ENCODE measurements around the gene MS4A18. TPM values are rescaled to one million over a fixed set of nuclear protein-coding genes. Genes with fewer than 3 reads are reported as not detected.

The MS4A18 gene
- total RNA-seq, 1 experiment from 2014 or later: not detected

DNA sequence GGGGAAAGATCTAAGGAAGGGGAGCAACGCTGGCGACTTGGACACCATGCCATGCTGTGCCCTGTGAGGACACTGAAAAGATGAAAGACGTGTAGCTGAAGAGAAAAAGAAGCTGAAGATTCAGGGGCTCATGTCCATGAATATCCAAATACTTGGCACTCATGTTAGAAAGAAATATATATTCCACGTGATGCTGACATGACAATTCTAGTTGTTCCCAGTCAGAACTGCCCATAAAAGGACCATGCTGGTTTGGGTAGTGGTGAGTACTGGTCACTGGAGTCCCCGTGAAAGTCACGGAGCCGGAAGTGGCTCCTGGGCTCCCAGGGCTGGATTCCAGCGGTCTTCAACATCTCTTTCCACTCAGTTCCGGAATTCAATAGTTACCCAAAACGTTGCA, 42.0 kb downstream of the MS4A18 start:
- no peak for DNase-seq (ENCODE audit: low read depth, low spot score)
- RAD21 ChIA-PET (ENCODE audit: low non-redundant PET in 1 of 2, low total read pairs in 2 of 2, uncharacterized antibody in 2 of 2, unreplicated experiment in 2 of 2): no interaction called here
- CTCF ChIA-PET: interaction anchor here (1.1 kb wide), 1 partner anchor 9 kb away, joined by 4 read pairs; no protein-coding TSS in a partner anchor

DNA sequence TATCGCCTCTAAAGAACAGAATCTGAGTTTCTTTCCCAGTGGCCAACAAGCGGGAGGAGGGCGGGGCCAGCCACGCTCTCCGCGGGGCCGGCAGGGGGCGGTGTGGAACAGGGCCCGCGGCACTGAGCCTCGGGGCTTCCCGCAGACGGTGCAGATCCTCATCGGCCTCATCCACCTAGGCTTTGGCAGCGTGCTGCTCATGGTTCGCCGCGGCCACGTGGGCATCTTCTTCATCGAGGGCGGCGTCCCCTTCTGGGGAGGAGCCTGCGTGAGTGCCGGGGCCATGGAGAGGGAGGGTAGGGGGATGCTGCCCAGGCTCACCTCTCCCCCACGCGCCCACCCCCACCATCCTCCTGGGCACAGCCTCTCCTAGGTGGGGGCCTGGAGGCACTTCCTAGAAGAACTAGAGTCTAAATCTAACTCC, 42.9 kb downstream of the MS4A18 start:
- ChIA-PET RAD21 (ENCODE audit: low non-redundant PET in 1 of 2, low total read pairs in 2 of 2, uncharacterized antibody in 2 of 2, unreplicated experiment in 2 of 2) (no interaction called here), CTCF (interaction anchor here (1.1 kb wide), 1 partner anchor 8 kb away, joined by 4 read pairs; no protein-coding TSS in a partner anchor), POLR2A (interaction anchor here (1.1 kb wide), 1 partner anchor 9 kb away, joined by 3 read pairs; no protein-coding TSS in a partner anchor)
- peak overlapping the region; percentile 68 for H3K4me2 ChIP-seq (ENCODE audit: low read length)
- H3K9me3 ChIP-seq (ENCODE audit: control insufficient read depth in 1 of 2, insufficient read depth in 1 of 2, low read depth in 1 of 2, low read length in 2 of 2): no peaks in the 10 kb centered on the region
- no peak overlapping the region for H3K9ac ChIP-seq (ENCODE audit: low read length)
- peak; percentile 94 for ATAC-seq
- H4K20me1 ChIP-seq (ENCODE audit: insufficient read depth): no peaks in the 10 kb centered on the region
- no TSS peak for BruUV-seq (replicated peaks)
- peaks cover 8 to 10% of the 10 kb centered on the region in 2 experiments; a peak in 2 of 4 replicates for H3K4me1 ChIP-seq (ENCODE audit: control insufficient read depth in 1 of 2, insufficient read depth in 2 of 2, low read length in 2 of 2)
- no peak overlapping the region for H3K27ac ChIP-seq (ENCODE audit: low read depth, low read length)
- intact Hi-C loops (cut with micrococcal nuclease): no loop called here
- no peaks in the 10 kb centered on the region for H3K79me2 ChIP-seq (ENCODE audit: insufficient read depth, low read length)
- H3K4me3 ChIP-seq (replicated peaks in 1 of 2; ENCODE audit: low read depth in 1 of 2, low read length in 2 of 2): peak overlapping the region; percentile 17 to 39; a peak in 3 of 4 replicates
- no peaks in the 10 kb centered on the region for H3K36me3 ChIP-seq (ENCODE audit: control insufficient read depth in 1 of 2, insufficient read depth in 2 of 2, low read length in 2 of 2)
- DNase-seq (ENCODE audit: low read depth, low spot score): peak; percentile 12
- H3K9me2 ChIP-seq (ENCODE audit: insufficient read depth): no peaks in the 10 kb centered on the region
- H2AFZ ChIP-seq (ENCODE audit: low read depth, low read length, poor library complexity, severe bottlenecking): peak overlapping the region; percentile 24
- H3K27me3 ChIP-seq (ENCODE audit: insufficient read depth, low read length): no peaks in the 10 kb centered on the region
- TF ChIP-seq, protein P1, sequence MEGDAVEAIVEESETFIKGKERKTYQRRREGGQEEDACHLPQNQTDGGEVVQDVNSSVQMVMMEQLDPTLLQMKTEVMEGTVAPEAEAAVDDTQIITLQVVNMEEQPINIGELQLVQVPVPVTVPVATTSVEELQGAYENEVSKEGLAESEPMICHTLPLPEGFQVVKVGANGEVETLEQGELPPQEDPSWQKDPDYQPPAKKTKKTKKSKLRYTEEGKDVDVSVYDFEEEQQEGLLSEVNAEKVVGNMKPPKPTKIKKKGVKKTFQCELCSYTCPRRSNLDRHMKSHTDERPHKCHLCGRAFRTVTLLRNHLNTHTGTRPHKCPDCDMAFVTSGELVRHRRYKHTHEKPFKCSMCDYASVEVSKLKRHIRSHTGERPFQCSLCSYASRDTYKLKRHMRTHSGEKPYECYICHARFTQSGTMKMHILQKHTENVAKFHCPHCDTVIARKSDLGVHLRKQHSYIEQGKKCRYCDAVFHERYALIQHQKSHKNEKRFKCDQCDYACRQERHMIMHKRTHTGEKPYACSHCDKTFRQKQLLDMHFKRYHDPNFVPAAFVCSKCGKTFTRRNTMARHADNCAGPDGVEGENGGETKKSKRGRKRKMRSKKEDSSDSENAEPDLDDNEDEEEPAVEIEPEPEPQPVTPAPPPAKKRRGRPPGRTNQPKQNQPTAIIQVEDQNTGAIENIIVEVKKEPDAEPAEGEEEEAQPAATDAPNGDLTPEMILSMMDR (IDR thresholded peaks at IDR 0.05 in 2 of 3, conservative IDR thresholded peaks at IDR 0.05 in 1 of 3; ENCODE audit: borderline replicate concordance in 1 of 3, insufficient read depth in 1 of 3, low read depth in 2 of 3, low read length in 2 of 3): peak; percentile 39 to 92 (median 78); a peak in 5 of 6 replicates
- no peak for TF ChIP-seq POLR2AphosphoS5 (IDR thresholded peaks at IDR 0.05; ENCODE audit: low read depth, low read length)
- no peak for TF ChIP-seq POLR2A (IDR thresholded peaks at IDR 0.05; ENCODE audit: borderline replicate concordance, extremely low read depth, insufficient read depth, insufficient read length)
- TF ChIP-seq, protein P2, sequence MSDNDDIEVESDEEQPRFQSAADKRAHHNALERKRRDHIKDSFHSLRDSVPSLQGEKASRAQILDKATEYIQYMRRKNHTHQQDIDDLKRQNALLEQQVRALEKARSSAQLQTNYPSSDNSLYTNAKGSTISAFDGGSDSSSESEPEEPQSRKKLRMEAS (IDR thresholded peaks at IDR 0.05): peak; percentile 76
- TF ChIP-seq RAD21 (IDR thresholded peaks at IDR 0.05; ENCODE audit: low read depth): peak; percentile 24; the same call in 1 of the 2 replicates
- peak; percentile 32; the same call in 1 of the 2 replicates for TF ChIP-seq CBX3 (IDR thresholded peaks at IDR 0.05; ENCODE audit: low read depth)

More for the DNA sequence above, 42.0 kb downstream of the MS4A18 start:
- peak overlapping the region; percentile 24 for H2AFZ ChIP-seq (ENCODE audit: low read depth, low read length, poor library complexity, severe bottlenecking)
- no peak for TF ChIP-seq EGR1 (IDR thresholded peaks at IDR 0.05; ENCODE audit: low read depth)
- TF ChIP-seq, protein P2 (IDR thresholded peaks at IDR 0.05): no peak
- no peak for TF ChIP-seq SP1 (IDR thresholded peaks at IDR 0.05; ENCODE audit: low read depth)
- no peaks in the 10 kb centered on the region for H3K79me2 ChIP-seq (ENCODE audit: insufficient read depth, low read length)
- H3K27ac ChIP-seq (ENCODE audit: low read depth, low read length): no peak overlapping the region
- no peaks in the 10 kb centered on the region for H3K36me3 ChIP-seq (ENCODE audit: control insufficient read depth in 1 of 2, insufficient read depth in 2 of 2, low read length in 2 of 2)
- no peaks in the 10 kb centered on the region for H3K9me3 ChIP-seq (ENCODE audit: control insufficient read depth in 1 of 2, insufficient read depth in 1 of 2, low read depth in 1 of 2, low read length in 2 of 2)
- H3K9me2 ChIP-seq (ENCODE audit: insufficient read depth): no peaks in the 10 kb centered on the region
- H3K4me3 ChIP-seq (replicated peaks in 1 of 2; ENCODE audit: low read depth in 1 of 2, low read length in 2 of 2): no peak overlapping the region
- ATAC-seq: no peak
- POLR2A ChIA-PET: no interaction called here
- no peaks in the 10 kb centered on the region for H3K27me3 ChIP-seq (ENCODE audit: insufficient read depth, low read length)
- H4K20me1 ChIP-seq (ENCODE audit: insufficient read depth): no peaks in the 10 kb centered on the region
- BruUV-seq (replicated peaks): no TSS peak
- H3K4me1 ChIP-seq (ENCODE audit: control insufficient read depth in 1 of 2, insufficient read depth in 2 of 2, low read length in 2 of 2): peaks cover 8 to 10% of the 10 kb centered on the region in 2 experiments; a peak in 2 of 4 replicates
- no peak overlapping the region for H3K4me2 ChIP-seq (ENCODE audit: low read length)
- no peak overlapping the region for H3K9ac ChIP-seq (ENCODE audit: low read length)
- intact Hi-C loops (cut with micrococcal nuclease): no loop called here

Data from HCT116 (cell line).